GM12875 (cell line): ENCODE results near the gene KRT74.

Experiments used
- H3K4me3 ChIP-seq: one replicate; pipeline ENCODE4 v1.5.1; 2011; ENCODE audit warnings: low read depth, low read length, control low read depth
- TF ChIP-seq, protein P1 (sequence below): IDR thresholded peaks from 2 replicates; pipeline ENCODE4 v1.5.1; 2011; ENCODE audit warnings: low read depth, mild to moderate bottlenecking, control low read depth, inconsistent platforms, low read length, moderate library complexity, borderline replicate concordance; ENCODE audit not compliant: insufficient read depth

Gene KRT74

GRCh38 chr12:52559979-52560378 lies 13.7 kb downstream of the KRT74 start:
- no peak overlapping the region for H3K4me3 ChIP-seq
- TF ChIP-seq, protein P1, sequence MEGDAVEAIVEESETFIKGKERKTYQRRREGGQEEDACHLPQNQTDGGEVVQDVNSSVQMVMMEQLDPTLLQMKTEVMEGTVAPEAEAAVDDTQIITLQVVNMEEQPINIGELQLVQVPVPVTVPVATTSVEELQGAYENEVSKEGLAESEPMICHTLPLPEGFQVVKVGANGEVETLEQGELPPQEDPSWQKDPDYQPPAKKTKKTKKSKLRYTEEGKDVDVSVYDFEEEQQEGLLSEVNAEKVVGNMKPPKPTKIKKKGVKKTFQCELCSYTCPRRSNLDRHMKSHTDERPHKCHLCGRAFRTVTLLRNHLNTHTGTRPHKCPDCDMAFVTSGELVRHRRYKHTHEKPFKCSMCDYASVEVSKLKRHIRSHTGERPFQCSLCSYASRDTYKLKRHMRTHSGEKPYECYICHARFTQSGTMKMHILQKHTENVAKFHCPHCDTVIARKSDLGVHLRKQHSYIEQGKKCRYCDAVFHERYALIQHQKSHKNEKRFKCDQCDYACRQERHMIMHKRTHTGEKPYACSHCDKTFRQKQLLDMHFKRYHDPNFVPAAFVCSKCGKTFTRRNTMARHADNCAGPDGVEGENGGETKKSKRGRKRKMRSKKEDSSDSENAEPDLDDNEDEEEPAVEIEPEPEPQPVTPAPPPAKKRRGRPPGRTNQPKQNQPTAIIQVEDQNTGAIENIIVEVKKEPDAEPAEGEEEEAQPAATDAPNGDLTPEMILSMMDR, result no peak

GRCh38 chr12:52558781-52559445 lies 14.7 kb downstream of the KRT74 start:
- TF ChIP-seq, protein P1, result no peak
- H3K4me3 ChIP-seq, result no peak overlapping the region

DNA sequence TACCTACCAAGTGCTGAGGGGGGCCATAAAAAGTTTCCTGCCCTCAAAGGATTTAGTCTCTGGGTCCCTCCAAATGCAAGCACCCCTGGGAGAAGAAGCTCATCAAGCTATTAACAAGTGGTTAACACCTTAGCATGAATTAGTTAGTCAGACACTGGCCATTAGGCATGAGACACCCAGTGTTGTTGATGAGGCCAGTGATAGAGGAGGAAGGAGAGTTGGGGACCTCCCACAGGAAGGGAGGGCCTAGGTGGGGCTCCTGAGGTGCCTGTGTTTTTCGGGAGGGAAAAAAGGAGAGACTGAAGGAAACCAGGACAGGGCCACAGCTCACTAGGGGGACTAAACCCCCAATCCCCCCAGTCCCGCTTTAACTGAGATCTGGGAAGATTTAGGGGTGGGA lies 16.2 kb downstream of the KRT74 start:
- TF ChIP-seq, protein P1, result no peak
- H3K4me3 ChIP-seq, result no peak overlapping the region

GRCh38 chr12:52555577-52555976 lies 18.1 kb downstream of the KRT74 start:
- no peak overlapping the region for H3K4me3 ChIP-seq
- TF ChIP-seq, protein P1, result no peak

GRCh38 chr12:52552681-52553195 lies 20.9 kb downstream of the KRT74 start, which contains the start of gene KRT71:
TSS of gene KRT71 (minus strand) at chr12:52553145. CDS start at chr12:52553077, 68 bp downstream.
- H3K4me3 ChIP-seq, result no peak within 1 kb of the TSS
- TF ChIP-seq, protein P1, result no peak

GRCh38 chr12:52552055-52552454 lies 21.6 kb downstream of the KRT74 start:
- TF ChIP-seq, protein P1, result no peak
- H3K4me3 ChIP-seq, result no peak overlapping the region
